ENCODE results near the gene SKA1.
"Not testable (repeated sequence)": the region's sequence is repeated elsewhere in the genome, so short reads cannot be mapped to it uniquely, and the experiment has no call there.

Gene SKA1

DNA sequence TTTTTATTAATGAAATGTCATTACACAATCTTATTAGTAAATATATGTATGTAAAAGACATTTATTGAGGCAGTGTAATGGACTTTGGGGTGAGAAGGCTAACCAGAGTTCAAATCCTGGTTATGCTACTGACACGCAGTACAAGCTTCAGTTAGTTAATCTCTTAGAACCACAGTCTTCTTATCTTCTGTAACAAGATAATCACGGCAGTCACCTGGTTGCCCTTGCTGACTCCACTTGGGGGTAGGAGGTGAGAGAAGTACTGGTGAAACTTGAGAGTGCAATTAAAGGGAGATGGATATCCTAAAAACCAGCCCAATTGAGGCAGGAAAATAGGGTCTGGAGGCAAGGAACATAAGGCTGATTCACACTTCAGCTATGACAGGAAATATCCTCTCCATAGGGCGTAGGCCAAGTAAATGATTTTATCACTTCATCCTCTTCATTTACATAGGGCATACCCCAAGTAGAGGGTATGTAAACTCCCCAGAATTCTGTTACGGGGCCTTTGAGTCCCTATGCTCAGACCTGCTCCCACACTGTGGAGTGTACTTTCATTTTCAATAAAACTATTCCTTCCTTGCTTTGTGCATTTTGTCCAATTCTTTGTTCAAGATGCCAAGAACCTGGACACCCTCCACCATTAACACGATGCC lies 21.3 kb downstream of the SKA1 start:
- DNase-seq, result no peak

DNA sequence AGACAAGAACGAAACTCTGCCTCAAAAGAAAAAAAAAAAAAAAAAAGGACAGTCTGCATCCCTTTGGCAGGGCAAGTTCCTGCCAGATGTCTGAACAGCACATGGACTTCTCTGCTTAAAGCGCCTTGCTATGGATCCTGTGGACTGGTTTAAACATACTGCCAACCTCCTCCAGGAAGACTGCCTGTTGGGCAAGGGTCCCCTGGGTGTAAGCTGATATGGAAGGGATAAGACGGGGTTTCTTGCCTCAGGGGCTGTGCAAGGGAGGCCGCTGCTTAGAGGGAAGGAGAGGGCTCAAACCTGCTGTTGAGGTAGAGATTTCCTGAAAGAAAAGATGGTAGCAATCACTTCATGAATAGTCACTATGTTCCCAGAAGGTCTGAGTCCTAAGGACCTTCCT lies 22.2 kb downstream of the SKA1 start:
- DNase-seq, result no peak

DNA sequence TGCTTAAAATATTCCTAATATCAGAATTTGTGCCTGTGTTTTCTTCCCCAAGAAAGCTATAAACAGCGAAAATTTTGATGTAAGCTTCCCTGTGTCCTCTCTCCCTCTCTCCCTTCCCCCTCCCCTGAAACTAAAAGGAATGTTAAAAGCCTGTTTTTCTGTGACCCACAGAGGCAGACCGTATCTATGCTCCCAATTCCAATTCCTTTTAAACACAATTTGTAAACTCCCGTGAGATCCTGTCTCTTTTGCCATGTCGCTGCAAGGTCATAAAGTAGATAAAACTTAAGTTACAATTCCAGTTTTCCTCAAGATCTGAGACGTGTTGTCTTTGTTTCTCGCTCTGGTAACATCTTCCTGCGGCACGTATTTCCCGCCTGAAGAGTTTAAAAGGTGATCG lies 23.3 kb downstream of the SKA1 start:
- DNase-seq, result no peak

- no peak for DNase-seq
Measured at GRCh38 chr18:50398947-50399346, 24.1 kb downstream of the SKA1 start.

DNA sequence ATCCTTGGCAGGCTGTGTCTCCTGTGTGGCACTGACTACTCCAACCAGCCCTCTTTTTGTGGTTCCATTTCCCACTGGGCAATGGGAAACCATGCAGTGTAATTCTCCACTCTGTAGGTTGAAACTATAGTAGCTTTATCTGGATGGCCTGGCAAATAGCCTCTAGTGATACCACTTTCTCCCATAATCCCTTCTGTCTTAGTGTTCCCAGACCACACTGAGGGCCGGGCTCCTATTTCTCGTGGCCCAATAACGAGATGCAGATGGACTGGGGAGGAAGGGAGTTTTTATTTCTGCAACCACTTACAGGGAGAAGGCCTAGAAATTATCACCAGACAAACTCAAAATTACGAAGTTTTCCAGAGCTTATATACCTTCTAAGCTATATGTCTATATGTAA lies 24.7 kb downstream of the SKA1 start:
- no peak for DNase-seq

- not testable (repeated sequence) for DNase-seq
Measured at GRCh38 chr18:50400438-50400837, 25.6 kb downstream of the SKA1 start.

DNA sequence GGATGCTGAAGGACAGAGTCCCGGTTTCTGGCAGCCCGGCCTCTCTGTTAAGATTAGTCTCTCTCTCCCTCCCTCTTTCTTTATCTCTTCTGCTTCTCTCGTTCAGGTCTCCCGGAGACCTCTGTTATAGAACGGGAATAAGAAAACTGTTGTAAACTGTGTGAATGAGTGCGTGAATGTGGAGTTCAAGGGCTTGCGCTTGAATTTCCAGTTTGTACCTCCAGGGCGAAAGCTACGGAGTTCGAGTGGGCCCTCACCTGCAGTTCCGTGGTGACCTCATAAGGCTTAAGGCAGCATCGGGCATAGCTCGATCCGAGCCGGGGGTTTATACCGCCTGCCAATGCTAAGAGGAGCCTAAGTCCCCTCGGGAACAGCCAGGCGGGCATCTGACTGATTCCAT lies 26.4 kb downstream of the SKA1 start:
- no peak for DNase-seq

DNA sequence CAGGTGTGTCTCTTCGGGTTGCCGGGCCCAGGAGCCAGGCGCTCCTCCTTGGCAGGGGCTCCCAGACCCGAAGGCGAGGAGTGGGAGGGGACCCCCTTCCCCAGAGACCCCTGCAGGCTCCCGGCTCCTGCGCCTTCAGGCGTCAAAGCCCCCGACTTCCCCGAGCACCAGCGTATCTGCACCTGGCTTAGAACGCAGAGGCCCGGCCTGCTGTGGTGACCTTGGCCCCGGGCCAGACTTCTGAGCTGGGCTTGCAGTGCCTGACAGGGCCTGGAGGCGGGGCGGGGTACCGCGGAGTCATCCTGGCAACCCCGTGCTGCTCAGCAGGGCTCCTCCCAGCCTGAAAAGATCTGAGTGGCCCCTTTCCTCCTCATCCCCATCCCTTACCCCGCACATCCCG lies 27.0 kb downstream of the SKA1 start:
- no peak for DNase-seq

DNA sequence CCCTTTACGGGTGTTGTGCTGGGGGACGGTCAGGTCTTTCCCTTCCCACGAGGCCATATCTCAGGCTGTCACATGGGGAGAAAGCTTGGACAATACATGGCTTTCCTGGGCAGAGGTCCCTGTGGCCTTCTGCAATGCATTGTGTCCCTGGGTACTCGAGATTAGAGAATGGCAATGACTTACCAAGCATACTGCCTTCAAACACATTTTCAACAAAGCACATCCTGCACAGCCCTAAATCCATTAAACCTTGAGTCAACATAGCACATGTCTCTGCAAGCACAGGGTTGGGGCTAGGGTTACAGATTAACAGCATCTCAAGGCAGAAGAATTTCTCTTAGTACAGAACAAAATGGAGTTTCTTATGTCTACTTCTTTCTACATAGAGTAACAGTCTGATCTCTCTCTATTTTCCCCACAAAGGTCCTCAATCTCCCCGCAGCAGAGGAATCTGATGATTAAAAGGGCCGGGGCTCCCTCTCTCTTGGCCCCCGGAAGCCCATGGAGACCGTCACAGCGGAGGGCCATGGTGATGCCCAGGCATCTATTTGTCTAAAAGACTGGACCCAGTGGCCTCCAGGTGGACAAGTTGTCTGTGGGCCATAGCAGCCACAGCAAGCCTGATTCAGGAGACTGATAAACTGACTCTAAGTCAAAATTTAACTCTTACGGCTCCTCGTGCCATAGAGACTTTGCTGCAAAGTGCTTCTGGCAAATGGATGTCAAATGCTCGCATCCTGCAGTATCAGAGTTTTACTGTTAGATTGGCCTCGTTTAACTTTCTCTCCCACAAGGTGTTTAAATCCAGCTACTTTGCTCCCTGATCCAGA lies 30.1 kb downstream of the SKA1 start:
- not testable (repeated sequence) for DNase-seq

GRCh38 chr18:50405582-50406271 lies 30.9 kb downstream of the SKA1 start:
- no peak for DNase-seq

DNA sequence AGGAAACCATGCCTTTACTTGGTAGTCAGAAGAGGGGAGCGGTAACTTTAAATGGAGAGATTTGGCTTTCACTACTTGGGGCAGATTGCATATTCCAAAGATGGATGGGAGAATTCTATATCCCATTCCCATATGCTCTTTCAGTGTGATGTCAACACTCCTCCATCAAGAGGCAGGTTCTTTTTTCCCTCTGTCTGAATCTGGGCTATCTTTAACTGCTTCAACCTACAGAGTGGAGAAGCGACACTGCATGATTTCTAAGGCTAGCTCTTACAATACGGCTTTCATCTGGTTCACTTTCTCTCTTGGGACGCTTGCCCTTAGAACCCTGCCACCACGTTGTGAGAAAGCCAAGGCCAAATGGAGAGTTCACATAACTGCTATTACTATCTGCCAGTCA lies 34.4 kb downstream of the SKA1 start:
- no peak for DNase-seq

DNA sequence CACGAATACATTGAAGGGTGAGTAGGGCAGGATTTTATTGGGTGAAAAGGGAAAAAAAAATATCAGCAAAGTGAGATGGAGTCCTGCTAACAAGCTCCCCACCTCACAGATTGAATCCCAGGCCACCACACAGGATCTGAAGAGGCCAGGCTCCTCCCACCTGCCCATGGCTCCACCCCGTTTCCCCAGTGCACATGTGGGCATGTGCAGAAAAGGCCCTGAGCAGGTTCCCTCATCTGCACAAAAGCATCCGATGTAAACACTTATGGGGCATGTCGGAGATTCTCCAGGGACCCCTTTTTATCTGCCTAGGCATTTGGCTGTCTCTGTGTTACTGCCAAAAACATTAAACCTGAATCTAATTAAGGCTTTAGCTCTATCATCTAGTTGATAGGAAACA lies 35.2 kb downstream of the SKA1 start:
- no peak for DNase-seq

DNA sequence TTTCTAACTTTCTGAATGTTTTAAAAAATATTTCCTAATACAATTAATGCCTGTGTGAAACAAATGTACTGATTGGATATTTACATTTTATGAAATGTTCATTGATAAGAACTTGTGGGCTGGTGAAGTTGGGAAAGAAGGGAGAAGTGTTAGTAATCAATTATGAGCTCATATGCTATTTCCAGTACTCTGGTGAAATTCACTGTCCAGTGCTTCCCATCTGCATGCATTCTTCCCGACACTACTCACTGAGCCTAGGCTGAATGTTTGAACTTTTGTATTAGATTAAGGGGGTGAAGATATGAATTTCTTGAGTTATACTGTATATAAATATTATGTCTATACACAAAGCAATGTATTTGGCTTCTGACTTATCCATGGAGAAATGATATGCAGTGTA lies 36.0 kb downstream of the SKA1 start:
- no peak for DNase-seq

DNA sequence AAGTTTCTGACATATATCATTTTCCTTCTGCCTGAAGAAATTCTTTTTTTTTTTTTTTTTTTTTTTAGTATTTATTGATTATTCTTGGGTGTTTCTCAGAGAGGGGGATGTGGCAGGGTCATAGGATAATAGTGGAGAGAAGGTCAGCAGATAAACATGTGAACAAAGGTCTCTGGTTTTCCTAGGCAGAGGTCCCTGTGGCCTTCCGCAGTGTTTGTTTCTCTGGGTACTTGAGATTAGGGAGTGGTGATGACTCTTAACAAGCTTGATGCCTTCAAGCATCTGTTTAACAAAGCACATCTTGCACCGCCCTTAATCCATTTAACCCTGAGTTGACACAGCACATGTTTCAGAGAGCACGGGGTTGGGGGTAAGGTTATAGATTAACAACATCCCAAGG lies 42.0 kb downstream of the SKA1 start:
- DNase-seq, result not testable (repeated sequence)

DNA sequence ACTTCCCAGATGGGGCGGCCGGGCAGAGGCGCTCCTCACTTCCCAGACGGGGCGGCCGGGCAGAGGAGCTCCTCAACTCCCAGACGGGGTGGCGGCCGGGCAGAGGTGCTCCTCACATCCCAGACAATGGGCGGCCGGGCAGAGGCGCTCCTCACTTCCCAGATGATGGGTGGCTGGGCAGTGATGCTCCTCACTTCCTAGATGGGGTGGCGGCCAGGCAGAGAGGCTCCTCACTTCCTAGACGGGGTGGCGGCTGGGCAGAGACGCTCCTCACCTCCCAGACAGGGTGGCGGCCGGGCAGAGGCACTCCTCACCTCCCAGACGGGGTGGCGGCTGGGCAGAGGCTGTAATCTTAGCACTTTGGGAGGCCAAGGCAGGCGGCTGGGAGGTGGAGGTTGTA lies 42.9 kb downstream of the SKA1 start:
- DNase-seq, result not testable (repeated sequence)

DNA sequence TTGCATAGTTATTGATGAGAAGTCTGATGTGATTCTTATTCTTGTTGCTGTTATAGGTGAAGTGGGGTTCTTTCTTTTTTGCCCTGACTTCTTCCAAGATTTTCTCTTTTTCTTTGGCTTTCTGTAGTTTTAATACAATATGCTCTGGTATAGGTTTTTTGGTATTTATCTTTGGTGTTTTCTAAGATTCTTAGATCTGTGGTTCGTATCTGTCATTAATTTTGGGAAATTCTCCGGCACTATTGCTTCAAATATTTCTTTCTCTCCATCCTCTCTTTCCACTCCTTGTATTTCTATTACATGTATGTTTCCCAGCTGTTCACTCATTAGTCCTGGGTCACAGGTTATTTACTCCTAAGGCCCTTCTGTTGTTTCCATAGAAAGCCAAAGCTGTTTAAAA lies 43.8 kb downstream of the SKA1 start:
- DNase-seq, result no peak

DNA sequence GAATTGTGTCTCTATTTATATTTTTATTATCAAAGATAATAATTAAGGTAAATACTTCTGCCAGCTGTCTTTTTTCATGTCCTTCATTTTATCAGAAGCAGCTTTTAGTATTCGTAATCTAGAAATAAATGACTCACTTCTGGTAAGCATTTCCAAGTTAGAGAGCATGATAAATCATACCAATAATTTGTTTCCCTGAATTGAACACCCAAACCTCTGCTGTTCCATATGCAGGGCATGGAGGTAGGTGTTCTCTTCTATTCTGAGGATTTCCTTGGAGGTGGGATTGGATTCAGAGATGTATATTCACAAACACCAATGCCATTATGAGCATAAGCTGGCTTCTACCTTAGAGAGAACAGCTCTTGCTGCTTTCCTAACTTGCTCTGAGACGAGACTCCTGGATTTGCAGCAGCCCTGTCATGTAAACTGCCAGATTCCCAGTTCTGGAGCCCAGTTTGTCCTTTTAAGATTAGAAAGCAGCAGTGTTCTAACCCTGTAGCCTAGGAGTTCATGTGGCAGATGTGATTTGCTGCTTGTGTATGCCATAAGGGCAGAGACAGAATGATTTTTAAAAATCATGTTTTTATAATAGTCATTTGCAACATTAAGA lies 47.5 kb downstream of the SKA1 start:
- no peak for DNase-seq

GRCh38 chr18:50424877-50425690 lies 50.2 kb downstream of the SKA1 start:
- no peak for DNase-seq

DNA sequence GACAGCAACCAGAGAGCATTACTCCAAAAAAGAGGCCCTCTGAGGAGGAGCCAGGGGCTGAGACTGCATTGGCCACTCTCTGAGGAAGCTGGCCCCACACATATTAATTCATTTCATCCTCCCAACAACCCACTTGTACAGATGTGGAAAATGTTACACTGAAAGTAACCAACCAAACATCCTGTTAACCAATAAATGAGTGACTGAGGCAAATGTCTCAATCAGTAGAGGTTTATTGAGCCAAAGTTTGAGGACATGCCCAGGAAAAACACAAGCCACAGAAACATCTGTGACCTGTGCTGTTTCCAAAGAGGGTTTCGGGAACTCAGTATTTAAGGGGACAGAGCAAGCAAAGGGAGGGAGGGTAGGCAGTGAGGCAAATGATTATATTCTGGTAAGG lies 53.0 kb downstream of the SKA1 start:
- no peak for DNase-seq

GRCh38 chr18:50428531-50429206 lies 53.8 kb downstream of the SKA1 start:
- no peak for DNase-seq

DNA sequence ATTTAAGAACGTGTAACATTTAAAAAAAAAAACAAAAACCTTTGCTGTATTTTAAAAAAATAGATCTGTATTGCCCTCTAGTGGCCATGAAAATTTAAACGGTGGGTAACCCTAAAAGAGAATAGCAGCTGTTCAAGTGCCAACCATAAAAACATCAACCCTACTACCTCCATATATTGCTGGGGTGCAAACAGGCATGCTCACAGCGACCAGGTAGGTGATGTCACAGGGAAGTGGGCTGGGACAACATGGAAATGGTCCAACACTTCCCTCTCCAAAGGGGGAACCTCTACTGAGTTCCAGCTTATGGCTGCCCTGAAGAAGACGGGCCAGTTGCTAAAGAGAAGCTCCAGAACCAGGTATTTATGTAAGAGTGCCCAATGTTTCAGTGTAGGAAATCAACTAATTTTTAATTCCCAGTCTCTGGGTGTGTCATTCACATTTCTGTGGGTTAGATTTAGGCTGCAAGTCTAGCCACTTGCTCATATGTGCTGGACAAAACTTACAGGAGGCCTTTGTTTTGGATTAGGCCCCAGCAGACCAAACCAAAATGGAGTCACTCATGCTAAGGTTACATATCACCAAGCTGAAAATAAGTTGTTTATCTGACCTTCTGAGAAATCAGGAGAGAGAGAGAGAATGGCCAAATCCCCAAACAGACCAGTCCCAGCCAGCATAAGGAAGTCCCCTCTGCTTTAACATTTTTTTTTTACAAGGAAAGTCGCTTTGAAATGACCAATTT lies 54.5 kb downstream of the SKA1 start:
- peak; percentile 33 for DNase-seq

Data from NCI-H1694 (cell line).